Spleen (tissue), 7 donors: ENCODE data around the gene SPG7.
"Not testable (repeated sequence)": the region's sequence is repeated elsewhere in the genome, so short reads cannot be mapped to it uniquely, and the experiment has no call there.

Experiments
- POLR2A ChIP-seq, 3 donors: fragments of 450-650 bp; IDR thresholded peaks; one replicate each; pipeline ENCODE4 v1.5.1; 2017; ENCODE audit warnings: antibody characterized with exemption in 3 of 3, mild to moderate bottlenecking in 1 of 3
- TF ChIP-seq, protein P1 (sequence below), 11 experiments: fragments of 200-600 bp in 7 of 11; fragments of 450-650 bp in 4 of 11; sonication (generic) in 4 of 11; IDR thresholded peaks in 8 of 11; conservative IDR thresholded peaks in 3 of 11; 1 replicate in 7 of 11; 2 replicates in 4 of 11; pipeline versions ENCODE4 v1.4.0 to v1.8.0; 2016 to 2021; ENCODE audit warnings: antibody characterized with exemption in 11 of 11, inconsistent platforms in 4 of 11, mild to moderate bottlenecking in 1 of 11
- donor health status: DM: no; HTN: no; CAD: no; lungs with moderate emphysema.
- donor health status: DM: no; HTN: no; CAD: no.
- donor health status: DM: no; HTN: no; CAD: no.

DNA sequence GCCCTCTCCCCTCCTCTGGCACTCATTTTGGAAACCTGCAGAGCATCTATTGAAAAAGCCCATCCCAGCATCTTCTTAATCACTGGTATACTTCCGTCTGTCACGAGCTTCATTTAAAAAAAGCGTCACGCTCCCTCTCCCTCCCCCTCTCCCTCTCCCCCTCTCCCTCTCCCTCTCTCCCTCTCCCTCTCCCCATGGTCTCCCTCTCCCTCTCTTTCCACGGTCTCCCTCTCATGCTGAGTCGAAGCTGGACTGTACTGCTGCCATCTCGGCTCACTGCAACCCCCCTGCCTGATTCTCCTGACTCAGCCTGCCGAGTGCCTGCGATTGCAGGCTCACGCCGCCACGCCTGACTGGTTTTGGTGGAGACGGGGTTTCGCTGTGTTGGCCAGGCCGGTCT is 46.3 kb upstream of the SPG7 start:
- TF ChIP-seq, protein P1, sequence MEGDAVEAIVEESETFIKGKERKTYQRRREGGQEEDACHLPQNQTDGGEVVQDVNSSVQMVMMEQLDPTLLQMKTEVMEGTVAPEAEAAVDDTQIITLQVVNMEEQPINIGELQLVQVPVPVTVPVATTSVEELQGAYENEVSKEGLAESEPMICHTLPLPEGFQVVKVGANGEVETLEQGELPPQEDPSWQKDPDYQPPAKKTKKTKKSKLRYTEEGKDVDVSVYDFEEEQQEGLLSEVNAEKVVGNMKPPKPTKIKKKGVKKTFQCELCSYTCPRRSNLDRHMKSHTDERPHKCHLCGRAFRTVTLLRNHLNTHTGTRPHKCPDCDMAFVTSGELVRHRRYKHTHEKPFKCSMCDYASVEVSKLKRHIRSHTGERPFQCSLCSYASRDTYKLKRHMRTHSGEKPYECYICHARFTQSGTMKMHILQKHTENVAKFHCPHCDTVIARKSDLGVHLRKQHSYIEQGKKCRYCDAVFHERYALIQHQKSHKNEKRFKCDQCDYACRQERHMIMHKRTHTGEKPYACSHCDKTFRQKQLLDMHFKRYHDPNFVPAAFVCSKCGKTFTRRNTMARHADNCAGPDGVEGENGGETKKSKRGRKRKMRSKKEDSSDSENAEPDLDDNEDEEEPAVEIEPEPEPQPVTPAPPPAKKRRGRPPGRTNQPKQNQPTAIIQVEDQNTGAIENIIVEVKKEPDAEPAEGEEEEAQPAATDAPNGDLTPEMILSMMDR (IDR thresholded peaks at IDR 0.05 in 8 of 11, conservative IDR thresholded peaks at IDR 0.05 in 3 of 11), result not testable (repeated sequence)
- not testable (repeated sequence) for TF ChIP-seq POLR2A (IDR thresholded peaks at IDR 0.05)
